Chondrocyte (in vitro differentiated cells): Measurements from ENCODE around the gene TKT. TPM values are rescaled to one million over a fixed set of nuclear protein-coding genes. Genes with fewer than 3 reads are reported as not detected.
A peak's percentile ranks its signal among the peaks of the same experiment; 100 is the strongest.

Experiments
- DNase-seq: peaks from one replicate; pipeline ENCODE4 v3.0.0; 2021; ENCODE audit warnings: mixed read lengths, low spot score
- H3K27ac Mint-ChIP-seq: one replicate; pipeline ENCODE4 v1.8.0; 2021; ENCODE audit warnings: mild to moderate bottlenecking, moderate library complexity, mixed read lengths; ENCODE audit not compliant: unreplicated experiment
- H3K27me3 Mint-ChIP-seq: 2 replicates; pipeline ENCODE4 v1.8.0; 2021; ENCODE audit warnings: low read depth, mixed read lengths
- H3K36me3 Mint-ChIP-seq: 2 replicates; pipeline ENCODE4 v1.8.0; 2021; ENCODE audit warnings: low read depth, mixed read lengths
- H3K4me1 Mint-ChIP-seq: 2 replicates; pipeline ENCODE4 v1.8.0; 2021; ENCODE audit warnings: low read depth, mild to moderate bottlenecking, mixed read lengths
- H3K4me3 Mint-ChIP-seq: one replicate; pipeline ENCODE4 v1.8.0; 2021; ENCODE audit warnings: mild to moderate bottlenecking, moderate library complexity, mixed read lengths; ENCODE audit not compliant: unreplicated experiment
- H3K9me3 Mint-ChIP-seq: 2 replicates; pipeline ENCODE4 v1.8.0; 2021; ENCODE audit warnings: low read depth, mixed read lengths
- CTCF ChIP-seq: fragments of 200-600 bp; sonication (generic); IDR thresholded peaks from 2 replicates; pipeline ENCODE4 v1.5.0; 2021; ENCODE audit warnings: antibody characterized with exemption, mild to moderate bottlenecking, moderate library complexity
- total RNA-seq: library from RNA; stranded (reverse); gene quantifications from 3 replicates; pipeline ENCODE4 v1.2.1, GENCODE V29; 2021

TKT gene
- total RNA-seq, 1 donor from 2014 or later: 165 TPM

GRCh38 chr3:53231532-53232511, 24.0 kb downstream of the TKT start:
- peak; percentile 64 for TF ChIP-seq CTCF
- Mint-ChIP-seq H3K9me3 (no peaks in the 10 kb centered on the region), H3K36me3 (peaks cover 41% of the 10 kb centered on the region), H3K4me3 (no peak overlapping the region), H3K27me3 (no peaks in the 10 kb centered on the region), H3K4me1 (peaks cover 20% of the 10 kb centered on the region), H3K27ac (no peak overlapping the region)
- DNase-seq: peak; percentile 69

- Mint-ChIP-seq H3K27me3 (no peaks in the 10 kb centered on the region), H3K4me1 (peaks cover 10% of the 10 kb centered on the region), H3K36me3 (peaks cover 38% of the 10 kb centered on the region), H3K27ac (no peak overlapping the region), H3K4me3 (no peak overlapping the region), H3K9me3 (no peaks in the 10 kb centered on the region)
- TF ChIP-seq CTCF: no peak
- DNase-seq: peak; percentile 41
These were observed 25.0 kb downstream of the TKT start for GRCh38 chr3:53230789-53231188.

- Mint-ChIP-seq H3K9me3 (no peaks in the 10 kb centered on the region), H3K27ac (no peak overlapping the region), H3K27me3 (no peaks in the 10 kb centered on the region), H3K36me3 (peaks cover 43% of the 10 kb centered on the region), H3K4me3 (no peak overlapping the region), H3K4me1 (peaks cover 3% of the 10 kb centered on the region)
- TF ChIP-seq CTCF: peak; percentile 28
- DNase-seq: peak; percentile 72
These were observed 25.7 kb downstream of the TKT start for GRCh38 chr3:53230041-53230621.

GRCh38 chr3:53229606-53230005, 26.2 kb downstream of the TKT start:
- TF ChIP-seq CTCF: no peak
- DNase-seq: no peak
- H3K27ac Mint-ChIP-seq: no peak overlapping the region
- H3K36me3 Mint-ChIP-seq: peaks cover 46% of the 10 kb centered on the region
- H3K27me3 Mint-ChIP-seq: no peaks in the 10 kb centered on the region
- peaks cover 3% of the 10 kb centered on the region for H3K4me1 Mint-ChIP-seq
- no peaks in the 10 kb centered on the region for H3K9me3 Mint-ChIP-seq
- H3K4me3 Mint-ChIP-seq: no peak overlapping the region

GRCh38 chr3:53229171-53229570, 26.7 kb downstream of the TKT start:
- no peaks in the 10 kb centered on the region for H3K9me3 Mint-ChIP-seq
- no peak for TF ChIP-seq CTCF
- peaks cover 45% of the 10 kb centered on the region for H3K36me3 Mint-ChIP-seq
- H3K4me3 Mint-ChIP-seq: no peak overlapping the region
- H3K27me3 Mint-ChIP-seq: no peaks in the 10 kb centered on the region
- peaks cover 3% of the 10 kb centered on the region for H3K4me1 Mint-ChIP-seq
- no peak overlapping the region for H3K27ac Mint-ChIP-seq
- DNase-seq: peak; percentile 86
